ENCODE measurements around the gene FEZF1.
"Not testable (repeated sequence)": the region's sequence is repeated elsewhere in the genome, so short reads cannot be mapped to it uniquely, and the experiment has no call there.

Gene FEZF1

GRCh38 chr7:122306320-122307227 lies 2.0 kb upstream of the FEZF1 start:
- DNase-seq = no peak

GRCh38 chr7:122305475-122306319 lies 1.1 kb upstream of the FEZF1 start:
- no peak for DNase-seq

GRCh38 chr7:122304996-122305421 lies 459 bp upstream of the FEZF1 start:
- DNase-seq = no peak

GRCh38 chr7:122303531-122304318 lies 825 bp downstream of the FEZF1 start:
- no peak for DNase-seq

- DNase-seq = no peak
Observed at GRCh38 chr7:122302761-122303530, 1.6 kb downstream of the FEZF1 start.

- no peak for DNase-seq
Observed at GRCh38 chr7:122301858-122302760, 2.4 kb downstream of the FEZF1 start.

- DNase-seq = no peak
Observed at GRCh38 chr7:122300956-122301833, 3.4 kb downstream of the FEZF1 start.

- no peak for DNase-seq
Observed at GRCh38 chr7:122300211-122300932, 4.2 kb downstream of the FEZF1 start.

GRCh38 chr7:122299624-122300210 lies 4.8 kb downstream of the FEZF1 start:
- no peak for DNase-seq

GRCh38 chr7:122298618-122299017 lies 5.9 kb downstream of the FEZF1 start:
- DNase-seq = no peak

- DNase-seq = no peak
Observed at GRCh38 chr7:122298131-122298530, 6.4 kb downstream of the FEZF1 start.

- DNase-seq = no peak
Observed at GRCh38 chr7:122291189-122291588, 13.4 kb downstream of the FEZF1 start.

GRCh38 chr7:122290476-122290875 lies 14.1 kb downstream of the FEZF1 start:
- no peak for DNase-seq

- DNase-seq = no peak
Observed at GRCh38 chr7:122289426-122289825, 15.1 kb downstream of the FEZF1 start.

- not testable (repeated sequence) for DNase-seq
Observed at GRCh38 chr7:122284608-122285007, 19.9 kb downstream of the FEZF1 start.

GRCh38 chr7:122273117-122273516 lies 31.4 kb downstream of the FEZF1 start:
- no peak for DNase-seq

- DNase-seq = no peak
Observed at GRCh38 chr7:122269241-122269640, 35.3 kb downstream of the FEZF1 start.

- no peak for DNase-seq
Observed at GRCh38 chr7:122268101-122268500, 36.4 kb downstream of the FEZF1 start.

GRCh38 chr7:122262246-122262645 lies 42.3 kb downstream of the FEZF1 start:
- no peak for DNase-seq
